HL-60 (cell line): ENCODE results near the gene GMDS.

Experiments
- DNase-seq, 2 experiments: peaks; one replicate each; pipeline ENCODE4 v3.0.0-alpha.2; 2010 to 2020; ENCODE audit warnings: low read depth in 1 of 2, low spot score in 1 of 2
- H3K27ac ChIP-seq: fragments of 250-450 bp; sonication (Bioruptor Pico); replicated peaks from 2 replicates; pipeline ENCODE4 v1.5.1; 2020; ENCODE audit warnings: mild to moderate bottlenecking, moderate library complexity
- H3K27me3 ChIP-seq: fragments of 250-450 bp; sonication (Bioruptor Pico); 2 replicates; pipeline ENCODE4 v1.5.1; 2021; ENCODE audit warnings: mild to moderate bottlenecking, moderate library complexity; ENCODE audit not compliant: insufficient read depth, poor library complexity, severe bottlenecking
- H3K4me3 ChIP-seq: replicated peaks from 2 replicates; pipeline ENCODE4 v1.5.1; 2011; ENCODE audit warnings: mild to moderate bottlenecking, control low read depth, low read length; ENCODE audit not compliant: insufficient read depth
- CTCF ChIP-seq: IDR thresholded peaks from one replicate; pipeline ENCODE4 v1.5.1; 2011; ENCODE audit warnings: low read length, control low read depth, inconsistent platforms; ENCODE audit not compliant: insufficient read depth
- GABPA ChIP-seq: IDR thresholded peaks from 2 replicates; pipeline ENCODE4 v1.6.1; 2012; ENCODE audit warnings: low read depth
- POLR2AphosphoS5 ChIP-seq: IDR thresholded peaks from 2 replicates; pipeline ENCODE4 v1.6.1; 2012; ENCODE audit warnings: low read depth
- REST ChIP-seq: IDR thresholded peaks from 2 replicates; pipeline ENCODE4 v1.6.1; 2012; ENCODE audit warnings: low read depth; ENCODE audit not compliant: insufficient replicate concordance
- SPI1 ChIP-seq: IDR thresholded peaks from 2 replicates; pipeline ENCODE4 v1.6.1; 2012; ENCODE audit warnings: low read depth, mild to moderate bottlenecking, borderline replicate concordance

GMDS gene

DNA sequence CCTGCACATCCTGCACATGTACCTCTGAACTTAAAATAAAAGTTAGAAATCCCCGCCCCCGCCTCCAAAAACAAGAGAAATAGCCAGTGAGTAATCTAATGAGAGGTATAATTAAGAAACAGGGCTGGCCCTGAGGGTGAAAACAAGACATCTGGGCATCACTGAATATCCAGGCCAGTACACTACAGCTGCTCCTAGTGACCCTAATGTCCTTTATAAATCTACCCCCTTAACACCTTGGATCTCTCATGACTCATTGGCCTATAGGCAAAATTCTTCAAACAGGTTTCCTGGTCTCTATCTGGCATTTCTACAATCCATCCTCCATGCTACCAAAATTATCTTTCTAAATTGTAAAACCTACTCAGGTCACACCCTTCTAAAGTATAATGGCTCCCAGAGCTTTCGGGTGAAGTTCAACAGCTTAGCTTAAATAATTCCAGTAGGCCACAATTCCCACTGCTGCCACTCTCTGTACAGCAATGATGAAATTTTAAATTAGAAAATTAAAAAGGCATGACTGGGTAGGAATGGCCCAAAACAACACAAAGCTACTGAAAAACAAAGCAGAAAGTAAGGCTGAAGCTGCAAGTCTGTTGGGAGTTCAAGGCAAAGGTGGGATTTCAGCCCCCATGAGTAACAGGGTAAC, 260.9 kb downstream of the GMDS start:
- DNase-seq = no peak

DNA sequence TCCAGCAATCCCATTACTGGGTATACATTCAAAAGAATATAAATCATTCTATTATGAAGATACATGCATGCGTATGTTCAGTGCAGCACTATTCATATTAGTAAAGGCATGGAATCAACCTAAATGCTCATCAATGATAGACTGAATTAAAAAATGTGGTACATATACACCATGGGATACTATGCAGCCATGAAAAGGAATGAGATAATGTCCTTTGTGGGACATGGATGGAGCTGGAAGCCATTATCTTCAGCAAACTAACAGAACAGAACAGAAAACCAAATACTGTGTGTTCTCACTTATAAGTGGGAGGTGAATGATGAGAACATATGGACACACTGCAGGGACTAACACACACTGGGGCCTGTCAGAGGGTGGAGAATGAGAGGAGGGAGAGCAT, 261.6 kb downstream of the GMDS start:
- DNase-seq = no peak
- Histone ChIP-seq H3K27me3 (no peaks in the 10 kb centered on the region), H3K27ac (no peak overlapping the region), H3K4me3 (no peak overlapping the region)
- TF ChIP-seq REST (no peak), CTCF (no peak), SPI1 (no peak), POLR2AphosphoS5 (no peak), GABPA (no peak)

More for the DNA sequence above, 260.9 kb downstream of the GMDS start:
- Histone ChIP-seq H3K4me3 (no peak overlapping the region), H3K27me3 (no peaks in the 10 kb centered on the region), H3K27ac (no peak overlapping the region)
- no peak for TF ChIP-seq POLR2AphosphoS5
- no peak for TF ChIP-seq SPI1
- TF ChIP-seq GABPA = no peak
- TF ChIP-seq REST = no peak

GRCh38 chr6:1972962-1973361, 272.4 kb downstream of the GMDS start:
- peak; percentile 48 to 49 for DNase-seq
- H3K27ac ChIP-seq = 0 out of 2 replicates have a peak overlapping the region, but pooled peaks have one; percentile 10
- no peaks in the 10 kb centered on the region for H3K27me3 ChIP-seq
- H3K4me3 ChIP-seq = no peak overlapping the region
- no peak for TF ChIP-seq CTCF

- TF ChIP-seq REST = no peak
- no peak for TF ChIP-seq GABPA
- no peak for TF ChIP-seq CTCF
- DNase-seq = no peak
- H3K4me3 ChIP-seq = no peak overlapping the region
- no peak overlapping the region for H3K27ac ChIP-seq
- no peaks in the 10 kb centered on the region for H3K27me3 ChIP-seq
Measured at GRCh38 chr6:1971612-1972011, 273.8 kb downstream of the GMDS start.
